Measurements from ENCODE around the gene ARHGAP33. TPM values are rescaled to one million over a fixed set of nuclear protein-coding genes. Genes with fewer than 3 reads are reported as not detected.
"Not testable (repeated sequence)": the region's sequence is repeated elsewhere in the genome, so short reads cannot be mapped to it uniquely, and the experiment has no call there.

ARHGAP33 gene
- total RNA-seq, 1 donor from 2014 or later = 1.0 TPM

DNA sequence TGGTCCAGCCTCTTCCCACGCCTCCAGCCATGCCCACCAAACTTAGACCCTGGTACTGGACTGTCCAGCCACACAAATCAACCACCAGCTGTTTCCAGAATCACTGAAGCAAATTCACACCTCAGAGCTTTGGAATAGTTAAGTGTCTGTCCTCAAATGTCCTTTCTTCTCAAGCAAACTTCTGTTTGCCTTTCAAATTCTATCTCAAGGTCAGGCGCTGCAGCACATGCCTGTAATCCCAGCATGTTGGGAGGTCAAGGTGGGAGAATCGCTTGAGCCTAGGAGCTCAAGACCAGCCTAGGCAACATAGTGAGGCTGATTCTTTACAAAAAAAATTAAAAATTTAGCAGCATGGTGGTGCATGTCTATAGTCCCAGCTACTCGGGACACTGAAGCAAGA lies 56.7 kb downstream of the ARHGAP33 start:
- peaks cover 6 to 23% (median 7%) of the 10 kb centered on the region in 3 donors for H3K27me3 ChIP-seq (ENCODE audit: control insufficient read depth in 3 of 3, insufficient read depth in 3 of 3, low read length in 3 of 3)
- H3K4me3 ChIP-seq (ENCODE audit: low read length in 3 of 3) = no peak overlapping the region
- H3K9ac ChIP-seq (ENCODE audit: low read depth in 1 of 3, low read length in 3 of 3) = no peak overlapping the region
- no peaks in the 10 kb centered on the region for H3K4me1 ChIP-seq (ENCODE audit: control insufficient read depth in 3 of 3, insufficient read depth in 3 of 3, low read length in 3 of 3)
- H3K9me3 ChIP-seq (ENCODE audit: control insufficient read depth in 3 of 3, low read length in 3 of 3) = peaks cover 0 to 3% (median 0%) of the 10 kb centered on the region in 3 donors
- H3K27ac ChIP-seq (ENCODE audit: low read depth, low read length) = no peak overlapping the region
- no peaks in the 10 kb centered on the region for H3K36me3 ChIP-seq (ENCODE audit: control insufficient read depth in 3 of 3, insufficient read depth in 3 of 3, low read length in 3 of 3)

GRCh38 chr19:35833972-35834371 lies 58.6 kb downstream of the ARHGAP33 start:
- Histone ChIP-seq H3K9me3 (ENCODE audit: control insufficient read depth in 3 of 3, low read length in 3 of 3) (peaks cover 0 to 4% (median under 1%) of the 10 kb centered on the region in 3 donors), H3K27ac (ENCODE audit: low read depth, low read length) (no peak overlapping the region), H3K27me3 (ENCODE audit: control insufficient read depth in 3 of 3, insufficient read depth in 3 of 3, low read length in 3 of 3) (peaks cover 6 to 23% (median 7%) of the 10 kb centered on the region in 3 donors), H3K9ac (ENCODE audit: low read depth in 1 of 3, low read length in 3 of 3) (no peak overlapping the region), H3K4me1 (ENCODE audit: control insufficient read depth in 3 of 3, insufficient read depth in 3 of 3, low read length in 3 of 3) (no peaks in the 10 kb centered on the region), H3K4me3 (ENCODE audit: low read length in 3 of 3) (no peak overlapping the region), H3K36me3 (ENCODE audit: control insufficient read depth in 3 of 3, insufficient read depth in 3 of 3, low read length in 3 of 3) (no peaks in the 10 kb centered on the region)

GRCh38 chr19:35836096-35836495 lies 60.7 kb downstream of the ARHGAP33 start:
- H3K27me3 ChIP-seq (ENCODE audit: control insufficient read depth in 3 of 3, insufficient read depth in 3 of 3, low read length in 3 of 3) = peaks cover 1 to 19% (median 7%) of the 10 kb centered on the region in 3 donors
- H3K27ac ChIP-seq (ENCODE audit: low read depth, low read length); H3K4me3 ChIP-seq (ENCODE audit: low read length in 3 of 3); H3K9ac ChIP-seq (ENCODE audit: low read depth in 1 of 3, low read length in 3 of 3); H3K4me1 ChIP-seq (ENCODE audit: control insufficient read depth in 3 of 3, insufficient read depth in 3 of 3, low read length in 3 of 3); H3K36me3 ChIP-seq (ENCODE audit: control insufficient read depth in 3 of 3, insufficient read depth in 3 of 3, low read length in 3 of 3); H3K9me3 ChIP-seq (ENCODE audit: control insufficient read depth in 3 of 3, low read length in 3 of 3): not testable (repeated sequence)

Other genes with a start within 250 kb of the ARHGAP33 start
- gene SBSN, start 247.3 kb upstream of the ARHGAP33 start, total RNA-seq = not detected
- not detected for gene GAPDHS, start 242.1 kb upstream of the ARHGAP33 start, total RNA-seq
- gene TMEM147, start 229.9 kb upstream of the ARHGAP33 start, total RNA-seq = 55.3 TPM
- not detected for gene ATP4A, start 211.9 kb upstream of the ARHGAP33 start, total RNA-seq
- gene PMIS2, start 189.4 kb upstream of the ARHGAP33 start, total RNA-seq = not detected
- 5.7 TPM for gene HAUS5, start 162.8 kb upstream of the ARHGAP33 start, total RNA-seq
- 20.9 TPM for gene RBM42, start 146.5 kb upstream of the ARHGAP33 start, total RNA-seq
- 2.1 TPM for gene ETV2, start 133.8 kb upstream of the ARHGAP33 start, total RNA-seq
- 368 TPM for gene COX6B1, start 127.2 kb upstream of the ARHGAP33 start, total RNA-seq
- gene UPK1A, start 109.0 kb upstream of the ARHGAP33 start, total RNA-seq = not detected
- gene ZBTB32, start 71.0 kb upstream of the ARHGAP33 start, total RNA-seq = not detected
- 5.7 TPM for gene KMT2B, start 57.6 kb upstream of the ARHGAP33 start, total RNA-seq
- 3.1 TPM for gene IGFLR1, start 33.1 kb upstream of the ARHGAP33 start, total RNA-seq
- gene U2AF1L4, start 30.1 kb upstream of the ARHGAP33 start, total RNA-seq = 3.7 TPM
- gene PSENEN, start 29.9 kb upstream of the ARHGAP33 start, total RNA-seq = 7.8 TPM
- gene LIN37, start 27.0 kb upstream of the ARHGAP33 start, total RNA-seq = 3.1 TPM
- 52.7 TPM for gene HSPB6, start 18.5 kb upstream of the ARHGAP33 start, total RNA-seq
- gene PROSER3, start 17.4 kb upstream of the ARHGAP33 start, total RNA-seq = 1.0 TPM
- not detected for gene PRODH2, start 37.3 kb downstream of the ARHGAP33 start, total RNA-seq
- under 0.01 TPM for gene NPHS1, start 76.9 kb downstream of the ARHGAP33 start, total RNA-seq
- not detected for gene KIRREL2, start 81.3 kb downstream of the ARHGAP33 start, total RNA-seq
- gene APLP1, start 93.0 kb downstream of the ARHGAP33 start, total RNA-seq = 2.1 TPM
- 3.7 TPM for gene NFKBID, start 125.0 kb downstream of the ARHGAP33 start, total RNA-seq
- gene HCST, start 127.0 kb downstream of the ARHGAP33 start, total RNA-seq = 1.6 TPM
- gene TYROBP, start 132.7 kb downstream of the ARHGAP33 start, total RNA-seq = 9.9 TPM
- 0.52 TPM for gene LRFN3, start 160.8 kb downstream of the ARHGAP33 start, total RNA-seq
- 8.4 TPM for gene SDHAF1, start 219.6 kb downstream of the ARHGAP33 start, total RNA-seq
- not detected for gene SYNE4, start 233.2 kb downstream of the ARHGAP33 start, total RNA-seq
- gene ALKBH6, start 238.6 kb downstream of the ARHGAP33 start, total RNA-seq = 4.7 TPM

All from skeletal muscle tissue (tissue), 4 donors.